HG02798 (cell line): ENCODE measurements around the gene CRLF2.
"Not testable (repeated sequence)": the region's sequence is repeated elsewhere in the genome, so short reads cannot be mapped to it uniquely, and the experiment has no call there.

ENCODE experiments used
- ATAC-seq: cut with Tn5 transposase; IDR thresholded peaks from one replicate; pipeline ENCODE4 v1.9.1; 2021; ENCODE audit warnings: mild to moderate bottlenecking; ENCODE audit not compliant: unreplicated experiment, poor library complexity

Gene CRLF2

GRCh38 chrX:1212532-1212931 lies at the start of gene CRLF2:
Gene CRLF2 (minus strand): TSS chrX:1212649. CDS start chrX:1212634, 15 bp downstream.
- peak; percentile 66 for ATAC-seq

GRCh38 chrX:1261771-1262170 lies 49.3 kb upstream of the CRLF2 start:
- not testable (repeated sequence) for ATAC-seq

GRCh38 chrX:1261285-1261684 lies 48.8 kb upstream of the CRLF2 start:
- no peak for ATAC-seq

GRCh38 chrX:1252861-1253260 lies 40.4 kb upstream of the CRLF2 start:
- ATAC-seq = no peak

GRCh38 chrX:1249101-1249887 lies 36.8 kb upstream of the CRLF2 start:
- ATAC-seq = no peak

GRCh38 chrX:1248331-1249061 lies 36.0 kb upstream of the CRLF2 start:
- no peak for ATAC-seq

GRCh38 chrX:1246816-1247215 lies 34.4 kb upstream of the CRLF2 start:
- ATAC-seq = peak; percentile 56

- ATAC-seq = no peak
Observed at GRCh38 chrX:1244164-1245076, 32.0 kb upstream of the CRLF2 start.

- no peak for ATAC-seq
Observed at GRCh38 chrX:1242891-1243402, 30.5 kb upstream of the CRLF2 start.

GRCh38 chrX:1240551-1240950 lies 28.1 kb upstream of the CRLF2 start:
- ATAC-seq = not testable (repeated sequence)

- peak; percentile 71 for ATAC-seq
Observed at GRCh38 chrX:1239681-1240142, 27.3 kb upstream of the CRLF2 start.

- no peak for ATAC-seq
Observed at GRCh38 chrX:1231850-1232465, 19.5 kb upstream of the CRLF2 start.

- not testable (repeated sequence) for ATAC-seq
Observed at GRCh38 chrX:1228101-1228500, 15.7 kb upstream of the CRLF2 start.

- ATAC-seq = no peak
Observed at GRCh38 chrX:1226249-1226648, 13.8 kb upstream of the CRLF2 start.

- no peak for ATAC-seq
Observed at GRCh38 chrX:1224954-1225353, 12.5 kb upstream of the CRLF2 start.

GRCh38 chrX:1223242-1223600 lies 10.8 kb upstream of the CRLF2 start:
- ATAC-seq = no peak

- no peak for ATAC-seq
Observed at GRCh38 chrX:1222531-1223241, 10.2 kb upstream of the CRLF2 start.

GRCh38 chrX:1221296-1221845 lies 8.9 kb upstream of the CRLF2 start:
- ATAC-seq = no peak

GRCh38 chrX:1218286-1218685 lies 5.8 kb upstream of the CRLF2 start:
- no peak for ATAC-seq
